Activated naive CD4-positive, alpha-beta T cell treated with anti-CD3 and anti-CD28 coated beads, Interleukin-2, amount 10 ng/mL, durations not matched to agents 7 days and 5 days (primary cell): Measurements from ENCODE around the gene TAGAP.
A peak's percentile ranks its signal among the peaks of the same experiment; 100 is the strongest.

Experiments
- CTCF ChIA-PET: fragments of 350-600 bp; sonication (Branson Sonifier 250); formaldehyde crosslinking; loops from one replicate; lab custom pipeline; 2021; ENCODE audit warnings: antibody characterized with exemption; lab: Charles Lee
- DNase-seq: peaks from one replicate; pipeline ENCODE4 v3.0.0-alpha.2; 2020
- H3K27ac Mint-ChIP-seq: one replicate; pipeline ENCODE4 v1.8.0; 2021; ENCODE audit warnings: mild to moderate bottlenecking, moderate library complexity, mixed read lengths
- H3K27me3 Mint-ChIP-seq: one replicate; pipeline ENCODE4 v1.8.0; 2021; ENCODE audit warnings: mild to moderate bottlenecking, mixed read lengths
- H3K36me3 Mint-ChIP-seq: one replicate; pipeline ENCODE4 v1.8.0; 2021; ENCODE audit warnings: mixed read lengths
- H3K4me1 Mint-ChIP-seq: one replicate; pipeline ENCODE4 v1.8.0; 2021; ENCODE audit warnings: mixed read lengths
- H3K4me3 Mint-ChIP-seq: one replicate; pipeline ENCODE4 v1.8.0; 2021; ENCODE audit warnings: mild to moderate bottlenecking, moderate library complexity, mixed read lengths
- H3K9me3 Mint-ChIP-seq: one replicate; pipeline ENCODE4 v1.8.0; 2021; ENCODE audit warnings: mixed read lengths

Gene TAGAP

DNA sequence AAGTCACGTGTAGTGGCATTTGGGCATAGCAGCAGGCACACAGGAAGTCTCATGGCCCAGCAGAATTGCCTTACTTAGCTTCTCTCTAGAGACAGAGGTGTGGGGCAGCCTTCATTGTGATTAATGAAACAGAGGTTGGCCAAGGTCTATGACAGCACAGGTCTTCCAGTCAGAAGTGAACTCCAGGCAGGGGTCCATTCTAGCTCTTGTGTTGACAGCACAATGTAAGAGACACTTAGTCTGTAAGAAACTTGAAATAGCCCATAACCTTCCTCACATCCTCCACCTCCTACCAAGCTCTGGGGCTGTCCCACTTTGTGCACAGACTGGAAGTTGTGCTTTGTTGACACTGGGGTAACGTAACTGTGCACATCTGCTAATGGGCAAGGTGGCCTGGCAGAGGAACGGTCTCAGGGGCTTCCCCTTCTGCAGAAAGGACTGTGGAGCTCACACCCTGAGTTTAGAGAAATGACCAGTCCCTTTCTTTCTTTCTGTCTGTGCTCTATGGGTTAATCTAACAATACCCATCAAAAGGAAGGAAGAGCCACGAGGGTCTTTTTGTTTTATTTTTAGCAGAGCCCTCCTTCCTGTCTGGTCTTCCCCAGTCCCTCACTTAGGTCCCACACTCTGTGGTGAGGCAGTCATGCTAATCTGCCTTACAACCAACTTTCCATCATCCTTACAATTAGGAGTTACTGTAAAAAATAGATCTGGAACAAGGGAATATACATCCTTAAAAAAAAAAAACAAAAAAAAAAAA is 35.6 kb upstream of the TAGAP start:
- Mint-ChIP-seq H3K4me1 (peaks cover 16% of the 10 kb centered on the region), H3K36me3 (peaks cover 7% of the 10 kb centered on the region), H3K27ac (peak overlapping the region; percentile 42), H3K9me3 (peaks cover 8% of the 10 kb centered on the region), H3K27me3 (peaks cover 21% of the 10 kb centered on the region), H3K4me3 (no peak overlapping the region)
- DNase-seq, result no peak
- CTCF ChIA-PET, result interaction anchor here (1.2 to 1.5 kb wide), 3 partner anchors 13 to 54 kb away, joined by 3 to 5 read pairs (median 4); no protein-coding TSS in a partner anchor

DNA sequence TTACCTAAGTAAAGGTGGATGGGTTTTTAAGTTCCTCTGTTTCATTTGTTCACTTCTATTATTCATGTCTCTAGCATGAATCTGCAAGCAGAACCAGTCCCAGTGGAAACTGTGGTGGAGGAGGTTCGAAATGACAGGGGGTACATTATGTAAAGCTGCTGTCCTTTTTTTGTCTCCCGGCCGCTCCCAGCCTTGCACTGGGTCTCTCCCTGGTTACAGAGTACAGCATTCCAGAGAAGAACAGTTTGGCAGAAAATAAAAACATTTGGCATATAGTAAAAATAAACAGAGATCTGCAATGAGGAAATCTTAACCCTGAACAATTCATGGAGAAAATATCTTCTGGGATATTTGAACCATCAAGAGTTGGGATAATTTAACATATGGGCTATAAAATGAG is 34.6 kb upstream of the TAGAP start:
- no peak overlapping the region for H3K4me3 Mint-ChIP-seq
- CTCF ChIA-PET, result interaction anchor here (1.2 to 1.4 kb wide), 2 partner anchors 12 to 30 kb away, joined by 3 to 4 read pairs; no protein-coding TSS in a partner anchor
- H3K4me1 Mint-ChIP-seq, result peaks cover 19% of the 10 kb centered on the region
- no peak overlapping the region for H3K27ac Mint-ChIP-seq
- H3K36me3 Mint-ChIP-seq, result peaks cover 7% of the 10 kb centered on the region
- DNase-seq, result no peak
- peaks cover 23% of the 10 kb centered on the region for H3K27me3 Mint-ChIP-seq
- peaks cover 8% of the 10 kb centered on the region for H3K9me3 Mint-ChIP-seq

DNA sequence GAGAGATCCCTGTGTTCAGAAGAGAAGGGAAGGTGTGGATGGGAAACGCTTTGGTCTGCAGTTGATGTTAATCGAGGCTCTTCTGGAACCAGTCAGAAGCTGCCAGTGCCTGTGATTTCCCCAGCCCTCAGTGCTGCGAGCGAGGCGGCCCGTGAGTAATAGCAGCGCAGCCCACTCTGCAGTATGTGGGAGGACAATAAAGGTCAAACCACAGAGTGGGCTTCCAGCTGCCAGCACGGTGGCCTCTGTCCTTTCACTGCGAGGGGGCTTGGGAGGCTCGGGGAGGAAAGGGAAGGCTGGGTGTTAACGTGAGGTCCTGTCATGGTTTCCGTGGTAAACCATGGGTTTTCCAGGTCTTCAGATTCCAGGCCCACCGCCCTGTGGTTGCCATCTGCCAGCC is 32.3 kb upstream of the TAGAP start:
- peaks cover 19% of the 10 kb centered on the region for H3K4me1 Mint-ChIP-seq
- CTCF ChIA-PET, result no interaction called here

DNA sequence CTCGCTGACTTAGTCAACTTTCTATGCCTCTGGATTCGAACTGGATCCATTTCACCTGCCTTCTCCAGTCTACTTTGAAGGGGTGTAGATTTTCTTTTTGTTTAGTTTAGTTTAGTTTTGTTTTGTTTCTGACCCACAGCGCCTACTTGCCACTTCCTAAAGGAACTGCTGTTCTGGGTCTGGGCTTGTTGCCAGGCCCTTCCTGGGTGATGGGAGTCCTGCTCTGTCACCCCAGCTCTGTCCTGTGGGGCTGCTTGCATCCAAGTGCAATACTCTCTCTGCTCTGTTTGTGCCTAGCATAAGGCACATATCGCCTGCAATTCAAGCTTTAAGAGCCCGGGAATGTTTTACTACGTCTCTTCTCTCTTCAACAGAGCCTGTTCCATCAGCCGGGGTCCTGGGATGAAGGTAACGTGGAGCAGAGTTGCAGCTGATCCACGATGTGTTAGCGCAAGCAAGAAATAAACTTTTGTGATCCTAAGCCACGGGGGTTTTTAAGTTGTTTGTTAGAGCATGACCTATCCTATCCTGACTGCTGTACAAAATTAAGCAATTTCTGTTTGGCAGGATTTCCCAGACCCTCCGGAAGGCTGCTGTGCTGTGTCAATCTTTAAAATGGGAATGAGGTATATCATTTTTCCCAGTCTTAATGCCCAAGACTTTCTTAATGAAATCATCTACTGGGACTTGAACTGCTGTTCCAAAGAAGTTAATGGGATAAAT is 30.9 kb upstream of the TAGAP start:
- Mint-ChIP-seq H3K27me3 (peaks cover 41% of the 10 kb centered on the region), H3K4me3 (no peak overlapping the region), H3K36me3 (peaks cover 7% of the 10 kb centered on the region), H3K27ac (no peak overlapping the region), H3K4me1 (peaks cover 18% of the 10 kb centered on the region), H3K9me3 (peaks cover 8% of the 10 kb centered on the region)
- CTCF ChIA-PET, result interaction anchor here (1.5 to 1.6 kb wide), 2 partner anchors 28 to 34 kb away, joined by 3 to 4 read pairs; no protein-coding TSS in a partner anchor
- no peak for DNase-seq

More for the DNA sequence above, 32.3 kb upstream of the TAGAP start:
- DNase-seq, result no peak
- no peak overlapping the region for H3K4me3 Mint-ChIP-seq
- peaks cover 8% of the 10 kb centered on the region for H3K9me3 Mint-ChIP-seq
- H3K27ac Mint-ChIP-seq, result no peak overlapping the region
- peaks cover 34% of the 10 kb centered on the region for H3K27me3 Mint-ChIP-seq
- peaks cover 7% of the 10 kb centered on the region for H3K36me3 Mint-ChIP-seq

DNA sequence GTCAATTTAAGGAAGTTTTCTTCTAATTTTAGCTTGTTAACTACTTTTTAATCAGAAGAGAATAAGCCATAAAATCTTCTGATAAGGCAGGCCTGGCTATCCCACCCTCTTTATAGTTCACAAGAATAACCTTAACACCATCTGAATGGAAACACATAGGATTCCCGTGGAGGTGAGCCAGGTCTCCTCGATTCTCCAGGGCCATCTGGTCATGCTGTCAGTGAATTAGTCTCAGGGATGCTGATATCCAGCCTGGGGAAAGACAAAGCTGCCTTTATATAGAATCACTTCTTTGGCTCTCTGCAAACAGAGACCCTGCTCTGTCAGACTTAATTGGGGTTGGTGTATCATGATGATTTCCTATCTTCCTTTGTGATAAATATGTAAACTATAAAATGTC is 30.1 kb upstream of the TAGAP start:
- H3K4me1 Mint-ChIP-seq, result peaks cover 12% of the 10 kb centered on the region
- DNase-seq, result no peak
- no peak overlapping the region for H3K4me3 Mint-ChIP-seq
- H3K27me3 Mint-ChIP-seq, result peaks cover 43% of the 10 kb centered on the region
- peaks cover 5% of the 10 kb centered on the region for H3K36me3 Mint-ChIP-seq
- CTCF ChIA-PET, result interaction anchor here (1.5 to 1.6 kb wide), 2 partner anchors 29 to 35 kb away, joined by 3 to 4 read pairs; no protein-coding TSS in a partner anchor
- peaks cover 4% of the 10 kb centered on the region for H3K9me3 Mint-ChIP-seq
- H3K27ac Mint-ChIP-seq, result no peak overlapping the region

DNA sequence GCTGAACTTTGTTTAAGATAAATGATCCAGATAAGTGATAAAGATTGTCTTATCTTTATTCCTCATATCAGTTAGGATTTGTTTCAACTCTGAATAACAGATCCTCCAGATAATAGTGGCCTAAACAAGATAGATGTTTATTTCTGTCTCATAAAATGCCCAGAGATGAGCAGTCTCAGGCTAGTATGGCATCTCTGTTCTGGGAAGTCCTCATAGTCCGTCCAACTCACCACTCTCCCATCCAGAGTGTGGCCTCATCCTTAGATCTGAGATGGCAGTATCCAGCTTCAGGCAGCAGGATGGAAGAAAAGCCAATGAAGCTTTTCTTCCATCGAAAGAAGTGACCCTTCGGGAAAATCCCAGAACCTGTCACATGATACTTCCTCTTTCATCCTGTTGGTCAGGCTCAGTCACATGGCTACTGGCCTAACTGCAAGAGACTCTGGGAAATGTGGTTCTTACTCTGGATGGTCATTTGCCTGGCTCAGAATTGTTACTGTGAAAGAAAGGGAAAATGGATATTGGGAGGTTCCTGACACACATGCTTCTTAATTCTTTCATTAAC is 29.4 kb upstream of the TAGAP start:
- H3K4me1 Mint-ChIP-seq, result peaks cover 12% of the 10 kb centered on the region
- CTCF ChIA-PET, result interaction anchor here (0.6 to 1.6 kb wide), 2 partner anchors 26 to 29 kb away, joined by 3 to 5 read pairs; no protein-coding TSS in a partner anchor
- H3K27ac Mint-ChIP-seq, result no peak overlapping the region
- no peak overlapping the region for H3K4me3 Mint-ChIP-seq
- H3K27me3 Mint-ChIP-seq, result peaks cover 50% of the 10 kb centered on the region
- H3K36me3 Mint-ChIP-seq, result peaks cover 7% of the 10 kb centered on the region
- H3K9me3 Mint-ChIP-seq, result peaks cover 4% of the 10 kb centered on the region
- DNase-seq, result no peak

DNA sequence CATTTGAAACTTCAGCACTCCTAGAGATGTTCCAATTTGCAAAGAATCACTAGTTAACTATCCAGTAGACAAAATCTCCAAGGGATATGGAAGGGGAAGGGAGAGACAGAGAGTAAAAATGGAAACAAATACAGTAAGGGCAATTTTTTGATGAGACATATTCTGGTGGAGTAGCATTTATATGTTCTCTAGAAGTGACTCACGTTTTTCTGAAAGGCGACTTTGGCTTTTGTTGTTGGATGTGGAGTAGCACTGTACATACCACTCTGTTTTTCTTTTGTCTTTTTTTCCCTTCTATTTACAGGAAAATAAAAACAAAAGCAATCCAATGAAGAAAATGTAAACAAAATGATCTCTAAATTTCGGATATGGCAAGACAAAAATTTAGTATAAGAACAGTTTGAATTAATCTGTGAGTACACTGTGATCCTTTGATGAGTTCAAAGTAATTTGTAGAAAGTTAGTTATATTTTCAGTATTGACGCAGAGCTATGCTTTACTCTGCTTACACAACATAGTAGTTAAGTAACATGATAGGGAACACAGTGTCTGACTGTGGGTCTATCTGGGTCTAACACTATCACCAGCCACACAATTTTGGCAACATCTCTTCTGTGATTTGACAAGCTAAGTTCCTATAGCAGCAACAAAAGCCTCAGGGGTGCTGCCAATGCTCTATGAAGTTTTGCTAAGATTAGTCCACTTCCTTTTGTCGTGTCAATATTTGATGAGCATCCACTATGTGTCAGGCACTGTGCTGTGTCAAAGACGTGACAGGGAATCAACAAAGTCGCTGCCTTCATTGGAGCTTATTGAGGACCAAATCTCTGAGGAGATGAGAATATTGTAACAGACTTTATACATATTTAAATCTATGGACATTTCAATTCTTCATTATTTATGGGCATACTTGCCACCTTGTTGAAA is 27.3 kb upstream of the TAGAP start:
- Mint-ChIP-seq H3K4me1 (peaks cover 12% of the 10 kb centered on the region), H3K27me3 (peaks cover 55% of the 10 kb centered on the region), H3K27ac (no peak overlapping the region), H3K4me3 (no peak overlapping the region), H3K36me3 (peaks cover 3% of the 10 kb centered on the region), H3K9me3 (no peaks in the 10 kb centered on the region)
- CTCF ChIA-PET, result no interaction called here
- DNase-seq, result no peak

DNA sequence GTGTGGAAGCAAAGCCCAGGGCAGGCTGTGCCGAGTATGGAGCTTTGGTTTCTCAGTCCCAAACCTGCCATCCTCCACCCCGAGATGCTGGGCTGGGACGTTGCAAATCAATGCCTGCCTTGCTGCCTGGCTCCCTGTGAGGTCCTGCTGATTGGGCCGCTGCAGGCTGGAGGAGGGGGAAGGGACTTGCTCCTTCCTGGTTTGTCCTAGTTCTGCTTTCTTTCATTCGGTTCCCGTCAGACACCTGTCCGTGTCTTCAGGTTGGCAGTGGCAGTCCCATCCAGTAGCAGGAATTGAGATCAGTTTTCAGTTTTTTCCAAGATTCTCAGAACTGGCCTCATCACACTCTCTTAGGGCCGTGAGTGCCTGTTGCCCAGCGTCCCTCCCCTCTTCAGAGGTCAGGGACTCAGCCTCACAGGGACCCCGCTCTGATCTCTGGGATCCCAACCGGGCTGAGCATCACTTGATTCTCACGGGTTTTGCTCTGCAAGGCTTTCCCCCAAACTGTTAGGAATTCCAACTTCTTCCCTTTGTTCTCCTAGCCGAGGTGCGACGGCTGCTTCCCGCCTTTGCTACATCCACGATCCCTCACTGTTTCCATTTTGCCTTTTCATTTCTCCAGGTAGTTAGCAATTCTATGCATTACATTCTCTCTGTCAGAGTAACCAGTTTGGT is 24.2 kb upstream of the TAGAP start:
- Mint-ChIP-seq H3K9me3 (no peaks in the 10 kb centered on the region), H3K36me3 (peaks cover 3% of the 10 kb centered on the region), H3K27me3 (peaks cover 46% of the 10 kb centered on the region), H3K4me3 (no peak overlapping the region), H3K4me1 (peaks cover 19% of the 10 kb centered on the region), H3K27ac (peak overlapping the region; percentile 82)
- CTCF ChIA-PET, result interaction anchor here (1.8 kb wide), 1 partner anchor 35 kb away, joined by 6 read pairs; no protein-coding TSS in a partner anchor
- DNase-seq, result no peak

DNA sequence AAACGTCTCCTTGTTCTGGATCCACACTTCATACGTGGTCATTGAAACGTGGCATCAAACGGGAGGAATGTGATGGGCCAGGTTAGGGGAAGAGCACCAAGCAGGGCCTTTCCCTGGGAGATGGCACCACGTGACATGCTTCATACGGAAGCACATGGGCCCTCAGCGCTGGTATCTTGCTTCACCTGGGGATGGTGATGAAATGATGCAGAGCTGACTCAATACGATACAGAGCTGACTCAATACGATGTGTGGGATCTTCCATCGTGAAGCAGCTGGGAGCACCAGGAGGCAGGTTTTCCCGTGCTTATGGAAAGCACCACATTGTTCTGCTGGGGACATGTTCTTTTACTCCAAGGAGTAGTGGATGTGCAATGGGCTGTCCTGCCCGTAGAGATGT is 22.5 kb upstream of the TAGAP start:
- peaks cover 35% of the 10 kb centered on the region for H3K27me3 Mint-ChIP-seq
- no peak for DNase-seq
- no peak overlapping the region for H3K27ac Mint-ChIP-seq
- no peaks in the 10 kb centered on the region for H3K9me3 Mint-ChIP-seq
- CTCF ChIA-PET, result interaction anchor here (1.0 to 1.8 kb wide), 2 partner anchors 13 to 37 kb away, joined by 4 to 6 read pairs; no protein-coding TSS in a partner anchor
- H3K36me3 Mint-ChIP-seq, result peaks cover 6% of the 10 kb centered on the region
- H3K4me3 Mint-ChIP-seq, result no peak overlapping the region
- H3K4me1 Mint-ChIP-seq, result peaks cover 36% of the 10 kb centered on the region

DNA sequence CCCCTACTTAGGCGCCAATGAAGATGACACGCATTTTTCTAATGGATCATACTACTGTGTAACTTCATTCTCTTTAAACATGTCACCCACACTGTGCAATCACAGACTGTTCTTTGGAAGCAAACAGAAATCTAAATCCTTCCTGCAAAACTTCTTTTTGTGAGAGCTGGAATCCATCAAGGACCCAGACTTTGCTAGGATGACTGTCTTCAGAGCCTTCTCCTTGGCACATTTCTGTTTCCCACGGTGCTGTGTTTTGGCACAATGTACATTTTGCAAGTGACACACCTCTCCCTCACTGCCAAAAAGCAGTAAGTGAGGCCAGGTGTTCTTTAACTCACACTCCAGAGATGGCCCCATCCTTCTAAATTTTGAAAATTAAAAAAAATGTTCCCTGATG is 21.7 kb upstream of the TAGAP start:
- DNase-seq, result no peak
- H3K4me1 Mint-ChIP-seq, result peaks cover 44% of the 10 kb centered on the region
- H3K4me3 Mint-ChIP-seq, result no peak overlapping the region
- CTCF ChIA-PET, result no interaction called here
- H3K27ac Mint-ChIP-seq, result no peak overlapping the region
- H3K36me3 Mint-ChIP-seq, result peaks cover 10% of the 10 kb centered on the region
- H3K27me3 Mint-ChIP-seq, result peaks cover 29% of the 10 kb centered on the region
- peaks cover 3% of the 10 kb centered on the region for H3K9me3 Mint-ChIP-seq

DNA sequence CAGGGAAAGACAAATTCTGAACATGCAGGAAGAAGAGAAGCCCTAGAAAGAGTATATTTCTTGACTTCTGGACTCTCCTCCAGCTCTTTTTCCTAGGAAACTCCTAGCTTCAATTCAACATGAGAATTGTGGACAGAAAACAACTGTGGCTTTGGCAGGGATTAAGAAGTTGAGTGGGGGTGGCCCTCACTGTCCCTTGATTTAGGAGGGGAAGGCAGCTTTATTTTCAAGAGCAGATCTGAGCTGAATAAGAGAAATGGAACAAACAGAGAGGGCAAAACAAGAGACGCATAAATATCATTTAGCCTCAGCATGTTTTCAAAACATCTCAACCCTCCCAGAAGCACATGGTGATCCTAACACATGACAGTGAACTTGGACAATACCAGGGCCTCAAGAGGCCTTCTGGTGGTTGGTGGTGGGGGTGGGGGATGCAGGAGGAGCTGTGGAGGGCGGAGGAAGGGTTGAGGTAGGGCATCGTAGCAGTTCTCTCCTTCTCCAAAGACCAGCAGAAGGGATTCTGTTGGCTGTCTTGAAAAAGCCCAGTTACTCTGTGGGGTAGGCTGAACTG is 21.1 kb upstream of the TAGAP start:
- no peak overlapping the region for H3K27ac Mint-ChIP-seq
- CTCF ChIA-PET, result interaction anchor here (0.9 to 3.6 kb wide), 4 partner anchors 23 to 69 kb away, joined by 3 to 31 read pairs (median 4); no protein-coding TSS in a partner anchor
- peaks cover 29% of the 10 kb centered on the region for H3K27me3 Mint-ChIP-seq
- no peak overlapping the region for H3K4me3 Mint-ChIP-seq
- no peak for DNase-seq
- peaks cover 51% of the 10 kb centered on the region for H3K4me1 Mint-ChIP-seq
- H3K36me3 Mint-ChIP-seq, result peaks cover 13% of the 10 kb centered on the region
- H3K9me3 Mint-ChIP-seq, result peaks cover 6% of the 10 kb centered on the region

DNA sequence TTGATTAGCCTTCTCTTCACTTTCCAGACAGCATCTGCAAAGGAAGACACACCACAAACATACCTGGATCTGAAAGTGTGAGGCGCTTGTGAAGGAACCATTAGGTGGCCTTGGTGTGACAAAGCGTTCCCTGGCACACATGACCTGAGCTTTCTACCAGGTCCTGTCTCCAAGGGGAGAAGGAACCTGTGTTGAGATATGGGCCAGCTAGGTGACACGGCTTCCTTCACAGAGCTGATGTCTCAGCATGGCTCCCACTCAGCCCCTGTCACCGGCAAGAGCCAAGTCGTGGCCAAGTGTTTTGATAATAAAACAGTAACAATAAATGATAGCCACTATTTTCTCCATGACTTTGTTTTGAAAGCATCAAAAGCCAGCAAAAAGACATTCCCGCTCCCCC is 20.3 kb upstream of the TAGAP start:
- H3K4me1 Mint-ChIP-seq, result peaks cover 57% of the 10 kb centered on the region
- H3K36me3 Mint-ChIP-seq, result peaks cover 13% of the 10 kb centered on the region
- H3K27ac Mint-ChIP-seq, result peak overlapping the region; percentile 100
- no peak for DNase-seq
- H3K9me3 Mint-ChIP-seq, result peaks cover 6% of the 10 kb centered on the region
- CTCF ChIA-PET, result interaction anchor here (0.9 to 3.6 kb wide), 5 partner anchors 23 to 70 kb away, joined by 3 to 31 read pairs (median 3); no protein-coding TSS in a partner anchor
- no peak overlapping the region for H3K4me3 Mint-ChIP-seq
- peaks cover 28% of the 10 kb centered on the region for H3K27me3 Mint-ChIP-seq
